AG20443 (cell line): ENCODE data around the gene S100A16.

Experiments
- DNase-seq: peaks from one replicate; pipeline ENCODE4 v3.0.0; 2012; ENCODE audit warnings: low spot score, mixed read lengths

Gene S100A16

DNA sequence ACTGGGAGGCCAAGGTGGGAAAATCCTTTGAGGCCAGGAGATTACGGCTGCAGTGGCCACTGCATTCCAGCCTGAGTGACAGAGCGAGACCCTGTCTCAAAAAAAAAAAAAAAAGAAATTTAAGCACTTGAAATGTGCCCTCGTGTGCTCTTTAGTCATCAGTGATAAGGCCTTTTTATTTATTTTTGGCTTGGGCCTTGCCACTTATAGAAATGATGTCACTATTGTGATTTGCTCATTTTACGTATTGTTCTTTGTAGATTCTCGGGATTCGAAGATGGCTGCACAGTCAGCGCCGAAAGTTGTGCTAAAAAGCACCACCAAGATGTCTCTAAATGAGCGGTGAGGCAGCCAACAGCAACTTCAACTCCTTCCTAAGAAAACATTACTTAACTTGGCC is 23.4 kb upstream of the S100A16 start:
- DNase-seq = no peak

DNA sequence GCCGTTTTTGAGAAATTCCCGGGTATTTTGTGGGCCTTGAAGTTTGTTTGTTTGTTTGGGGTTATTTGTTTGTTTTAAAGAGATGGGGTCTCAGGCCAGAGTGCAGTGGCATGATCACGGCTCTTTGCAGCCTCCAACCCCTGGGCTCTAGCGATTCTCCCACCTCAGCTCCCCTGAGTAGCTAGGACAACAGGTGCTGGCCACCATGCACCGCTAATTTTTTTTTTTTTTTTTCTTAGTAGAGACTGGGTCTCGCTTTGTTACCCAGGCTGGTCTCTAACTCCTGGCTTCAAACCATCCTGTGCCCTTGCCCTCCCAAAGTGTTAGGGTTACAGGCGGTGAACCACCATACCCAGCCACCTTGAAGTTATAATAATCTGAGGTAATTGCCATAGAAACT is 22.9 kb upstream of the S100A16 start:
- DNase-seq = no peak

GRCh38 chr1:153633754-153634665 is 21.1 kb upstream of the S100A16 start, which contains the start of gene CHTOP:
CHTOP (plus strand) TSS chr1:153634066; CDS start chr1:153636589, 2,523 bp downstream.
- peak; percentile 97 for DNase-seq

DNA sequence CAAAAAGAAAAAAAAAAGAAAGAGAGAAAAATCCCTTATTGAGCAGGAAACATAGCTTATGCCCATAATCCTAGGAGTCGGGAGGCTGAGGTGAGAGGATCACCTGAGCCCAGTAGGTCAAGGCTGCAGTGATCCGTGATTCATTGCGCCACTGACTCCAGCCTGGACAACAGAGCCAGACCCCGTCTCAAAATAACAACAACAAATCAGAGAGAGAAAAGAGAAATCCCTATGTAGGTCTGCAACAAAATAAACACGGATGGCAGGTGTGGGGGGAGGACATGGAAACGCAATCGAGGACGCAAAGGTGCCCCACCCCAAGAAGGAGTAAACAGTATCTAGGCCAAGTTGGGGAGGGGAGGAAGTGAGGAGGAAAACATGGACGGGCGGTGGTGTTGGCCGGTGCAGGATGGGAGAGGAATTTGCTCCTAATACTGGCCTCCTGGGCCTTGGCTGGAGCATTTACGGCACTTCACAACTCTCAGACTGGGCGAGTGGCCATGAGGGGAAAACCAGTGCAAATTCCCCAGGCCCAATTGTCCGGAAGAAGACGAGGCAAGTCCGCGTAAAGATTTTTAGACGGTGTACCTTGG is 20.3 kb upstream of the S100A16 start:
- DNase-seq = peak; percentile 55

DNA sequence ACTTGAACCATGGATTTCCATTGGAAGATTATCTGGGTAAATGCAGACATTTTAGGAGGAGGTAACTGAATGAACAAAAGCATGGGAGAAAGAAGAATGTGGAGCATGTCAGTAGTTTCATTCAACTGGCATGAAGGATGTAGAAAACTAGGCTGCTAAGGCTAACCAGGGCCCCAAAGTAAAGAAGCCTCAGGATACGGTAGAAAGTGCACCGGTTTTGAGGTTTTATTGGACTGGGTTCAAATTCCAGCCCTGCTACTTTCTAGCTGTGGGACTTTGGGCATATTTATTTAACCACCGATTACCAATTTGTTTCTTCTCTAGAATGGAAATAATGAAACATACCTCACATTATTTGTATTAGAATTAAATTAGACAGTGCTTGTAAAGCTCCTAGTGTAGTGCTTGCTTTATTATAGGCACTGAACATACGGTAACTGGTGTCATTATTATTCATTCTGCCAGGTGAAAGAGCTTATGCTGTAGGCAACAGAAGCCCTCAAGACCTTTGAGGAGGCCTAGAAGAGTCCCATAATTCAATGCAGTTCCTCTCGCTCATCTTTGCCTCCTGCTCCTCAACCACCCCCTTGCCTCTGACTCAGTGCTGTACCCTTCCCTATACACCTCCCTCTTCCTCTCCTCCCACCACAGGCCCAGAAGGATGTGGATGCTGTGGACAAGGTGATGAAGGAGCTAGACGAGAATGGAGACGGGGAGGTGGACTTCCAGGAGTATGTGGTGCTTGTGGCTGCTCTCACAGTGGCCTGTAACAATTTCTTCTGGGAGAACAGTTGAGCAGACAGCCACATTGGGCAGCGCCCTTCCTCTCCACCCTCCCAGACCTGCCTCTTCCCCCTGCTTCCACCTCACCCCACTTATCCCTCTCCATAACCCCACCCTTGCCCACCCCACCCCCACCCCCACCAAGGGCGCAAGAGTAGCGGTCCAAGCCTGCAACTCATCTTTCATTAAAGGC is 18.4 kb upstream of the S100A16 start:
- DNase-seq = no peak

DNA sequence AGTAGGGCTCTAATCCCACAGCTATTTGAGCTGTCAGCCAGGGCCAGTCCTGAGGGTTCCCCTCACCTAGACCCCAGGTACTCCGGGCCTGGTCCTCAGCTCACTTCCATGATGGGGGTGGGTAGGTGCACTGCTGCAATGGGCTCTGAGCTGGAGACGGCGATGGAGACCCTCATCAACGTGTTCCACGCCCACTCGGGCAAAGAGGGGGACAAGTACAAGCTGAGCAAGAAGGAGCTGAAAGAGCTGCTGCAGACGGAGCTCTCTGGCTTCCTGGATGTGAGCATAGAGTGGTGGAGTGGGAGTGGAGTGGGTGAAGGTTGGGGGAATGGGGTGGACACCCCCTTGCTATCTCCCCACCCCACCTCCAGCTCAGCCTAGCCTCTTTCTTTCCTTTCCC is 17.4 kb upstream of the S100A16 start:
- no peak for DNase-seq

DNA sequence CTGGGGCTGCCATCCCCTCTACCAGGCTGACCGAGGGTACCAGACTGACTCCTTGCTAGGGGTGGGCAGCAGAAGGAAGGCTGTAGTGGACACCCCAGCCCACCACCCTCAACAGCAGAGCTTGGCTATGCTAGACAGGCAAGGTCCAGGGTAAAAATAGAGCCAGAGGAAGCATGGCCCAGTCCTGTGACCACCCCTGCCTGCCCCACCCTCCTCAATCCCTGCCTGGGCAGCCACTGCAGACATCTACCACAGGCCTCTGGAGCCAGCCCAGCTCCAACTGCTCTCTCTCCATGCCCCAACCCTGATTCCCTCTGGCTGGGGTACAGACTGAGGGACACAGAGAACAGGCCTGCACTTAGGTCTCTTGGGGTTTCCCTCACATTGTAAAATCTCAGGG is 17.0 kb upstream of the S100A16 start:
- no peak for DNase-seq

DNA sequence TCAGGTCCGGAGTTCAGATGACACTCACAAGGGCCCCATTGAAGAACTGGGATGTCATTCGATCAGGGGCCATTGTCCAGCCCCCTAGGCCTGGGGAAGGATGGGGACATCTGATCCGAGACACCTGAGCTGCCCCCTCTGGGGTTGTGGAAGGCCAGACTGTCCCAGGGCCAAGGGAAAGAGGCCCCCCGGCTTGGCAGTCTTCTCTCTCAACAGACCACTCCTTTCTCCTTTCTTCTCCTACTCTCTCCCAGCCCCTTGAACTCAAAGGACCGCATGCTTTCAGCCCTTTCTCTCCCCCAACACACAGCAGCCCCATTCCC is 16.4 kb upstream of the S100A16 start:
- DNase-seq = no peak

- DNase-seq = no peak
Observed at GRCh38 chr1:153628638-153629342, 15.9 kb upstream of the S100A16 start.

- DNase-seq = no peak
Observed at GRCh38 chr1:153627715-153628626, 15.0 kb upstream of the S100A16 start, which contains the start of gene S100A1. S100A1 (plus strand) TSS chr1:153628434; CDS start chr1:153630522, 2,088 bp downstream.

- DNase-seq = peak; percentile 90
Observed at GRCh38 chr1:153626904-153627714, 14.2 kb upstream of the S100A16 start, which contains the start of gene S100A13. S100A13 (minus strand) TSS chr1:153627505; CDS start chr1:153626472, 1,033 bp downstream.

GRCh38 chr1:153626477-153626903 is 13.6 kb upstream of the S100A16 start:
- DNase-seq = no peak

GRCh38 chr1:153624965-153625611 is 12.2 kb upstream of the S100A16 start:
- no peak for DNase-seq

DNA sequence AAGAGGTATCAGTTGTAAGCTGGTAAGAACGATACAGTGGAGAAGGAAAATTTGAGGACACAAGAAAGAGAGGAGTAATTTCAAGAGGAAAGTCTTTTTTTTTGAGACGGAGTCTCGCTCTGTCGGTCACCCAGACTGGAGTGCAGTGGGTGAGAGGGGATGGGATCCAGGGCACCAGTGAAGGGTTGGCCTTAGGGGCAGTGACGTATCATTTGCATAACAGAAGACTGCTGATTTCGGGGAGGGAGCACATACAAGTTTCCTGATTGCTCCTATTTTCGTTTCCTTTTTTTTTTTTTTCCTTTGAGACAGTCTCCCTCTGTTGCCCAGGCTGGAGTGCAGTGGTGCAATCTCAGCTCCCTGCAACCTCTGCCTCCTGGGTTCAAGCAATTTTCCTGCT is 10.2 kb upstream of the S100A16 start:
- DNase-seq = no peak

- no peak for DNase-seq
Observed at GRCh38 chr1:153619171-153619570, 6.2 kb upstream of the S100A16 start.

GRCh38 chr1:153617663-153618062 is 4.7 kb upstream of the S100A16 start:
- peak; percentile 91 for DNase-seq

GRCh38 chr1:153616917-153617311 is 4.0 kb upstream of the S100A16 start:
- DNase-seq = no peak

DNA sequence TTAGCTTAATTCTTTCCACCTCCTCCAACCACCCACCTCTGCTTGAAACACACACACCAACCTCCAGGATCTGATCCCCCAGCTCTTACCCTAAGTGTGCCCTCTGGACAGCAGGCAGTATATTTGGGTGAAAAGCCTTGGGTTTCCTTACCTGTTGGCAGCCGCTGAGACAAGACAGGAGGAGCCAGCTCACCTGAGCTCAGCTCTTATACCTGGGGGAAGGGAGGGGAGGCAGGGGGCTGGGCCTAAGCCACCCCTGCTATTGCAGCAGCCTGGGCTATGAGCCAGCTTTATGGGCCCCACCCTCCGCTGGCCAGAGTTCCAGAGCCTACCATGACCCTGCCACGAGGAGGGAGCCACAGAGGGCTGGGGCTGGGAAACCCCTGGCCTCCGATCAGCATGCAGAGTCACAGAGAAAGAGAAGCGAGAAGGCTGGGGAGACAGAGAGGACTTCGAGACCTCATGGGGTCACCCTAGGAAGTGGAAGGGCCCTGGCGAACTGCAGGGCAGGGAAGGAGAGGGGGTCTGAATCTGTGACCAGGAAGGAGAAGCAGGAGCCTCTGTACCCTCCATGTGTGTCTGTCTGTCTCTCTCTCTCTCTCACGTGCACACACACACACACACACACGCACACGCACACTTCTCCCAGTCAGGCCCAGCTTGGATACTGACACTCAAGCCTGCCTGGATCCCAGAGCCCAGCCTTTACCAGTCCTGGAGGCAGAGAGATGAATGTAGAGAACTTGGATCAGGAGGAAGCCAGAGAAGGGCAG is 3.4 kb upstream of the S100A16 start, which contains the start of gene S100A14:
Gene S100A14 (minus strand): TSS at position 182 of the 773 bp plus-strand sequence. CDS start 467 bp downstream, outside the sequence.
- DNase-seq = no peak
